BE2C (cell line): ENCODE measurements around the gene GSG1L.

Experiments used
- DNase-seq: peaks from one replicate; pipeline ENCODE4 v3.0.0-alpha.2; 2020
- H3K27me3 ChIP-seq: fragments of 250-450 bp; sonication (Bioruptor Pico); 2 replicates; pipeline ENCODE4 v1.5.1; 2020; ENCODE audit warnings: mild to moderate bottlenecking
- H3K36me3 ChIP-seq: fragments of 250-450 bp; sonication (Bioruptor Pico); 2 replicates; pipeline ENCODE4 v1.5.1; 2020; ENCODE audit warnings: mild to moderate bottlenecking
- H3K4me1 ChIP-seq: fragments of 250-450 bp; sonication (Bioruptor Pico); 2 replicates; pipeline ENCODE4 v1.5.1; 2020
- H3K4me3 ChIP-seq: 2 replicates; pipeline ENCODE4 v1.5.1; 2011; ENCODE audit warnings: low read depth, low read length
- H3K9me3 ChIP-seq: fragments of 250-450 bp; sonication (Bioruptor Pico); 2 replicates; pipeline ENCODE4 v1.5.1; 2020
- TF ChIP-seq, protein P1 (sequence below): IDR thresholded peaks from 2 replicates; pipeline ENCODE4 v1.5.1; 2012; ENCODE audit warnings: mild to moderate bottlenecking, low read depth, low read length

Gene GSG1L

DNA sequence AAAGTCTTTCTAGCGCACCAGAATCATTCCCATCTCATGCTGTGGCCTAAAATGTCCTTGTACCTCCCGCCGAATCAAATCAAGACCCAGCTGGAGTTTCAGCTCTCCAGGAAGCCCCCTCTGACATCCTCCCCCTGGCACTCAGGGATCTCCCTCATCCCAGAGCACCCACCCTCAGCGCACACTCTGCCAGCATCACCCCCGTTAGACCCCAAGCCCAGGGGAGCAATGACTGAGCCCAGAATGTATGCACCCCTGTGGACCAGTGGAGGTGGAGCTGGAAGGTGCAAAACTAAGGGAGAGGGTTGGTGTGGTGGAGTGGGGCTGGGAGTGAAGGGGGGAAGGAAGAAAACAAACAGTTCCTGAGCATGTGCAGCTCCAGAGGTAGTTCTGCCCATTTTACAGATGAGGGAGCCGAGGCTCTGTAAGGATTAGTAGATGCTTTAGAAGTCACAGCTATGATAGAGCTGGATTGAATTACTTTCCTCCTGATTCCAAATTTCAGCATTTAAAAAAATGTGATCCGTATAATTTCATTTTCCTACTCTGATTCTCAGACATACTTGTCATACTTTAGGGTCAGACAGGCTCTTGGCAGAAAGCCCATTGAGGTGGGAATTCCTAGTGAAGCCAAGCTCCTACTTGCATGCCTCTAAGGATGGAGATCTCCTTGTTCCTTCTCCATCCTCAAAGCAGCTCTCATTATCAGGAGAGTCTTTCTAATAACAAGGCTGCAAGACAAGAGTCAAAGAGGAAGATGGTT, 270.8 kb downstream of the GSG1L start:
- Histone ChIP-seq H3K27me3 (no peaks in the 10 kb centered on the region), H3K4me1 (no peaks in the 10 kb centered on the region), H3K4me3 (no peak overlapping the region), H3K9me3 (no peaks in the 10 kb centered on the region), H3K36me3 (no peaks in the 10 kb centered on the region)
- TF ChIP-seq, protein P1, sequence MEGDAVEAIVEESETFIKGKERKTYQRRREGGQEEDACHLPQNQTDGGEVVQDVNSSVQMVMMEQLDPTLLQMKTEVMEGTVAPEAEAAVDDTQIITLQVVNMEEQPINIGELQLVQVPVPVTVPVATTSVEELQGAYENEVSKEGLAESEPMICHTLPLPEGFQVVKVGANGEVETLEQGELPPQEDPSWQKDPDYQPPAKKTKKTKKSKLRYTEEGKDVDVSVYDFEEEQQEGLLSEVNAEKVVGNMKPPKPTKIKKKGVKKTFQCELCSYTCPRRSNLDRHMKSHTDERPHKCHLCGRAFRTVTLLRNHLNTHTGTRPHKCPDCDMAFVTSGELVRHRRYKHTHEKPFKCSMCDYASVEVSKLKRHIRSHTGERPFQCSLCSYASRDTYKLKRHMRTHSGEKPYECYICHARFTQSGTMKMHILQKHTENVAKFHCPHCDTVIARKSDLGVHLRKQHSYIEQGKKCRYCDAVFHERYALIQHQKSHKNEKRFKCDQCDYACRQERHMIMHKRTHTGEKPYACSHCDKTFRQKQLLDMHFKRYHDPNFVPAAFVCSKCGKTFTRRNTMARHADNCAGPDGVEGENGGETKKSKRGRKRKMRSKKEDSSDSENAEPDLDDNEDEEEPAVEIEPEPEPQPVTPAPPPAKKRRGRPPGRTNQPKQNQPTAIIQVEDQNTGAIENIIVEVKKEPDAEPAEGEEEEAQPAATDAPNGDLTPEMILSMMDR = no peak
- no peak for DNase-seq

DNA sequence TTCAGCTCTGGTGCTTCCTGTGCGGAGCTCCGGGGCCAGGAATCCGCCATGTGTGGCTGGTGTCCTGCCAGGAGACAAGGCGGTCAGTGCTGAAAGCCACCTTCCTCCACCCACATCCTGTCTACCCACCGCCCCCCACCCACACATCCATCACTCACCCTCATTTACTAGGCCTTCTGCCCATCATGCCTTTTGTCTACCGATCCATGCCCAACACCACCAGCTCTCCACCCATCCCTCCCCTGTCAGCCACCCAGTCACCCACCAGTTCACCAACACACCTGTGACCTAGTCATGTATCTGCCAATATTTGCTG, 272.2 kb downstream of the GSG1L start:
- TF ChIP-seq, protein P1 = no peak
- Histone ChIP-seq H3K36me3 (no peaks in the 10 kb centered on the region), H3K4me3 (no peak overlapping the region), H3K4me1 (no peaks in the 10 kb centered on the region), H3K9me3 (no peaks in the 10 kb centered on the region), H3K27me3 (no peaks in the 10 kb centered on the region)
- DNase-seq = no peak

DNA sequence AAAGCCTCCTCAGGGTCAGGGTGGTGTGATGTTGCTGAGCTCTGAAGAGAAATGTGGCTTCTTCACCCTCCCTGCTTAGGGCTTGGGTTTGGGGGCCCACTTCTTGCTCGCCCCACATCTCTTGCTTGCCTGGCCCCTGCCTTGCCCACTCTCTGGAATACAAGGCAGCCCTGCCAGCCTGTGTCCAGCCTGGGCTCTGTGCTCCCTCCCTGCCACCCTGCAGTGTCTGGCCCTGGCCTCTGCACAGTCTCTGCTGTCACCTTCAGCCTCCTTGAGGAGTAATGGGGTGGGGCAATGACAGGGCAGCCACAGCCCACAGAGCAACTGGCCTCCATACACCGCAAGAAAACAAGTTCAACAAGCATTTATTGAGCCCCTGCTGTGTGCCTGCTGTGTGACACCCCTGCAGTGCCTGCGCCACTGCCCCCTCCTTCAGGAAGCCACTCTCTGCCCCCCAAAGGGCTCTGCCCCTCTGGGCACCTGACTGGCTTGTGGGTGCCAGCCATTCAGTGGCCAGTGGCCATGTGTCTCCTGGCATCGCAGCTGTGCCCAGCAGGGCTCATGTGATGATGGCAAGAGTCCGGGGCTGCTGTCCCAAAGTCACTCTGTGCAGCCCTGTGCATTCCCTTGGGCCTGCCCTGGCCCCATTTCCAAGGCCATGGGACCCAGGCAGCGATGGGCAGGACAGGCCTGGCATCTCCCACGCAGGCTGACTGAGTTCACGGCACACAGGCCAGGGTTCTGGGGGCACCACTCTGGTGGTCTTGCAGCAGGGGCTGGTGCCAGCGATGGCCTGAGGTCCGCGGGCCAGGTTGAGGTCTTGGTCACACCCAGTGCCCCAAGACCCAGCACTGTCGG, 272.7 kb downstream of the GSG1L start:
- DNase-seq = no peak
- Histone ChIP-seq H3K4me3 (no peak overlapping the region), H3K4me1 (no peaks in the 10 kb centered on the region), H3K27me3 (no peaks in the 10 kb centered on the region), H3K36me3 (no peaks in the 10 kb centered on the region), H3K9me3 (no peaks in the 10 kb centered on the region)
- TF ChIP-seq, protein P1 = no peak

DNA sequence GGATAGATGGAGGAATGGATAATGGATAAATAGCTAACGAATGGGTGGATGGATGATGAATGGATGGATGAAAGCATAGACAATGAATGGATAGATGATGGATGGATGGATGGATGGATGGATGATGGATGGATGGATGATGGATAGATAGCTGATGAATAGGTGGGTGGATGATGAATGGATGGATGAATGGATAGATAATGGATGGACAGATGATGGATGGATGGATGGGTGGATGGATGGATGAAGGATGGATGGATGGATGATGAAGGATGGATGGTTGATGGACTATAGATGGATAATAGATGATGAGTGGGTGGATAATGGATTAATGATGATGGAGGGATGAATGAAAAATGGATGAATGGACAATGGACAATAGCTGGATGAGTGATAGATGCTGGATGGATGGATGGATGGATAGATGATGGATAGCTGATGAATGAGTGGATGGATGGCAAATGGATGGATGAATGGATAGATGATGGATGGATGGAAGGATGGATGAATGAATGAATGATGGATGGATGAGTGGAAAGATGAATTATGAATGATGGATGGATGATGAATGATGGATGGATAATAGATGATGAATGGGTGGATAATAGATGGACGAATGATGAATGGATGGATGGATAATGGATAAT, 273.8 kb downstream of the GSG1L start:
- TF ChIP-seq, protein P1 = no peak
- Histone ChIP-seq H3K4me1 (no peaks in the 10 kb centered on the region), H3K9me3 (no peaks in the 10 kb centered on the region), H3K4me3 (no peak overlapping the region), H3K27me3 (no peaks in the 10 kb centered on the region), H3K36me3 (no peaks in the 10 kb centered on the region)
- DNase-seq = no peak

DNA sequence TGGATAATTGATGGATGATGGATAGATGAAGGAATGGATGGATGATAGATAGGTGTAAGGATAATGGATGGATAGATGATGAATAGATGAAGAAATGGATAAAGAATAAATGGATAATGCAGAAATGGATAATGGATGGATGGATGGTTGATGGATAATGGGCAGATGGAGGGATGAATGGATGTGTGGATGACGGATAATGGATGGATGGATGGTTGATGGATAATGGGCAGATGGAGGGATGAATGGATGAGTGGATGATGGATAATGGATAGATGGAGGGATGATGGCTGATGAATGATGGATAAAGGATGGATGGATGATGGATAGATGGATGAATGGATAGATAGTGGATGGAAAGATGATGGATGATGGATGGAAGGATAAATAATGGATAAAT, 274.4 kb downstream of the GSG1L start:
- TF ChIP-seq, protein P1 = no peak
- no peak for DNase-seq
- Histone ChIP-seq H3K36me3 (no peaks in the 10 kb centered on the region), H3K9me3 (no peaks in the 10 kb centered on the region), H3K4me3 (no peak overlapping the region), H3K4me1 (no peaks in the 10 kb centered on the region), H3K27me3 (no peaks in the 10 kb centered on the region)

DNA sequence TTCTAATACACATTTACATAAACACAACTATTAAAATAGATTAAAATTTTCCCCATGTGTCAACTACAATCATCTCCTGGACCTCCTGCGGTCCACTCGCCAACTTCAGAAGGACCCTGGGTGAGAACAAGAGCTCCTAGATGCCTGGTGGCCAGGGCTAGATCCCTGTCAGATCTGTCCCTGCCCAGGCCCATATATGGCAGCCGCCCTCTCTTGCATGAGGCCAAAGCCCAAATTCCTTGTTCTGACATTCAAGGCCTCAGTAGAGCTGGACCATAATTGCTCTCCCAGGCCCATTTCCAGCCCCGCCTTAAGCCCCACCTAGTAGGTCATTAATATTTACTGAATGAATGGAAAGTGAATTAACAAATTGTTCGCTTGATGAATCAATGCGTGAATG, 275.8 kb downstream of the GSG1L start:
- no peaks in the 10 kb centered on the region for H3K9me3 ChIP-seq
- TF ChIP-seq, protein P1 = no peak
- no peaks in the 10 kb centered on the region for H3K36me3 ChIP-seq
- no peak overlapping the region for H3K4me3 ChIP-seq
- H3K4me1 ChIP-seq = no peaks in the 10 kb centered on the region
- no peak for DNase-seq
- no peaks in the 10 kb centered on the region for H3K27me3 ChIP-seq
